ENCODE results near the gene CCDC141.

CCDC141 gene

DNA sequence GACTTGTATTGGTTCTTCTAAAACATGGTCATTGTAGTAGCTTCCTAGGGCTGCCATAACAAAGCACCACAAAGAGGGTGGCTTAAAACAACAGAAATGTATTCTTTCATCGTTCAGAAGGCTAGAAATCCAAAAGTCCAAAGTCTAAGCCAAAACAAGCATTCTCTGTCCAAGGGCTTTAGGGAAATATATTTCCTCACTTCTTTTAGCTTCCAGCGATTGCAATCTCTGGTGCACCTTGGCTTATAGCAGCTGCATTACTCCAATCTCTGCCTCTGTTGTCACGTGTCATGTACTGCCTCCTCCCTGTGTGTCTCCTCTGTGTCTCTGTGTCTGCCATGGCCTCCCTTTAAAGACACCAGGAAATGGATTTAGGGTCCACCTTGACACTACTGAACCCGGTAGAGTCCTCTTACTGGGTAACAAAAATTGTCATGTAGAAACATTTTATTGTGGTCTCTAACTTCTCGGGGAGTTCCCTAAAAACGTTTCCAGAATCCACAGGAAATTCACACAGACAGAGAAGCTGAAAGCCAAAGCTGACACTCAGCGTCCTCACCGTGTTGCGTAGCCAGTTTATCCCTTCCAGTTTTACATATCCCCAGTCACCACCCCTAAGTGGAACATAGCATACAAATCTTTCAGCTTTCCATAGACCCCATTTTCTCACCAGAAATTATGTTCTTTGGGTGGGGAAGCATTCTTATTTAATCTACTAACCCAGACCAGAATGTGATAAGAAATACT, 222.0 kb downstream of the CCDC141 start:
- no peak for DNase-seq (ENCODE audit: low read depth)

DNA sequence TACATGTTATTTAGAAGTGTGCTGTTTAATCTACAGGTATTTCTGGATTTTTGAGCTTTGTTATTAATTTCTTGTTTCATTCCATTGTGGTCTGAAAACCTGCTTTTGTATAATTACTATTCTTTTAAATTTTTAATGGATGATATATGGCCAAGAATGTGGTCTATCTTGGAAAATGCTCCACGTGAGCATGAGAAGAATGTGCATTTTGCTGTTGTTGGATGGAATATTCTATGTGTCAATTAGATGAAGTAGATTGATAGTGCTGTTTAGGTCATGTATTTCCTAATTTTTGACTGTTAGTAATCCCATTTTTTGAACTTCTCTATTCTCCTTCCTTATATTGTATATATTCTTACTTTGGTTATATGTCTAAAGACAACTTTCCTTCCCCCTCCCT, 222.8 kb downstream of the CCDC141 start:
- DNase-seq (ENCODE audit: low read depth), result no peak

DNA sequence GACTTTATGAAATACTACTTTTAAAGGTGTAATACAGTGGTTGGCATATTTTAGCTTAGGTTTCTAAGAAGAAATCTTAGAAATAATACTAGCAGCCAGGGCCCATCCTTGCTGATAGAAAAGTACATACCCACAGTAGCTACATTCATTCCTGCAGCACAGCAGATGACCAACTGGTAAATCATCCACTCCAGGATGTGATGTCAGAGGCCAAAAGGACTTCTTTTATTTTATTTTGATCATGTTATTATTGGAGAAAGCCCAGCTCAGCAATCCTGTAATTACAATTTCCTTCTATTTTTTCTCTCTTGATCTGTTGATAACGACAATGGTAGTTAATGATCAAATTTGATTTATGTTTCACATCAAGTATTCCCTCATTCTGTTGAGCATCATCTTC, 224.8 kb downstream of the CCDC141 start:
- no peak for DNase-seq (ENCODE audit: low read depth)

DNA sequence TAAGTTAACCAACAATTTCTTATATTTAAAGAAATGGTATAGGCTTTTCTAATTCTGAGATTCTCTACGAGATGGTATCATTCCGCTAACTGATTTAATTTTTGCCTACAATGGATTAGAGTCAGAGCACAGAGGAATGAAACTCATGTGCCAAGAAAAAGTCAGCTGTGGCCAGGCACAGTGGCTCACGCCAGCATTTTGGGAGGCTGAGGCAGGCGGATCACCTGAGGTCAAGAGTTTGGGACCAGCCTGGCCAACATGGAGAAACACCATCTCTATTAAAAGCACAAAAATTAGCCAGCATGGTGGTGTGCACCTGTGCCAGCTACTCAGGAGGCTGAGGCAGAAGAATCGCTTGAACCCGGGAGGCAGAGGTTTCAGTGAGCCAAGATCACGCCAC, 225.8 kb downstream of the CCDC141 start:
- no peak for DNase-seq (ENCODE audit: low read depth)

DNA sequence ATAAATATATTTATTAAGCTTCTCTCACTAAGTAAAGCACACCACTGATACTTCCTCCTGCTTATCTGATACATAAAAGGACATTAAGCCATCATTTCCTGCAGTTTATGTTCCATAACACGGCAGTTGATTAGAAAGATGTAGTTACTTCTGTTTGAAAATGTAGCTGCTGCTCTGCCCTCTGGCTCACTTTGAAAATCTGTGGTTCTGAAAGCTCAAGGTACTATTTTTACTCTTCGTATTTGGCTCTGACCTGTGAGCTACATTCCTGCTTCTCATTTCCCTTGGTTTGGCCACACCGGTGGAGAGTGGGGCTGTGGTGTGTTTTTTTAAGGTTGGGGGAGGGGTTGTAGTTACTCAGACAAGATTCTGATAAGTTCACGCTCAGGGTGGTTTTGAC, 229.9 kb downstream of the CCDC141 start:
- no peak for DNase-seq (ENCODE audit: low read depth)

DNA sequence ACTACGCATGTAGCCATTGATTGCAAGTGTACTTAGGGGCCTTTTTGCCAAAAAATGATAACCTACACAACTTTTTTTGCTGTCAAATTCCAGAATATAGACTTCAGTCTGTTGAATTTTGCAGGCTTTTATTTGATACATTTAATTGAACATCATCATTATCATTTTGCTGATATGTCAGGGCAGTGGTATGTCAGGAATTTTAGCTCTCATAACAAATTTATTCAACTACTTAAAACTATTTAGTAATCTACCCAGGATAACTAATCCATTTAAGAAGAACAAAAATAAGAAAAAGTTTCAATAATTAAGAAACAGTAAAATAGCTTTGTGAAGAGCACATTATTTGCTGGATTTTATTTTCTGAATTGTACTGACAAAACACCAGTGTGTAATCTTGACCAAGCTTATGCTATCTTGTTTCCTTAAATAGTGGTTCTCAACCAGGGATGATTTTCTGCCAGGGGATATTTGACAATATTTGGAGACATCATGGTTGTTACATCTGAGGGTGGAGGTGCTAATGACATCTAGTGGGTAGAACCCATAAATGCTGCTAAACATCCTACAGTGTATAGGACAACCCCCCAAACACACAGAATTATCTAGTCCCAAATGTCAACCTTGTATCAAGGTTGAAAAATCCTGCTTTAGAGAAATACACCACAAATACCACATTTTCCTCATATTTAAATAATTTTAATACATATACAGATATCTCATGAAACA, 230.6 kb downstream of the CCDC141 start:
- no peak for DNase-seq (ENCODE audit: low read depth)

DNA sequence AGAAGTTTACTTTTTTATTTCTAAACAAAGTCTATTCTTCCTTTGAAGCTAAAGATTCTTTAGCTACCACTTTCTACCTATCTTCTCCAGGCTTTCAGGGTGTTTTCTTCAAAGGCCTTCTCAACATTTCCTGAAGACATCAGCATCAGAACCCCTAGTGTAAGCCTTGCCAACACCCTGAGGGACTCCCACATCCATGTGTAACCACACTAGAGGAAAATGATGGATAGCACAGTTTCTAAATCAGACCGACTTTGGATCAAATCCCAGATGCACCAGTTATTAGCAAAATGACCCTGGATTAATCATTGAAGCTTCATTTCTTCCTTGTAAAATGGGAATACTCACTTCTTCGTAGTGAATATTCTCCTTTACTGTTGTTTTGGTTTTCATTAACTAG, 238.0 kb downstream of the CCDC141 start:
- no peak for DNase-seq (ENCODE audit: low read depth)

DNA sequence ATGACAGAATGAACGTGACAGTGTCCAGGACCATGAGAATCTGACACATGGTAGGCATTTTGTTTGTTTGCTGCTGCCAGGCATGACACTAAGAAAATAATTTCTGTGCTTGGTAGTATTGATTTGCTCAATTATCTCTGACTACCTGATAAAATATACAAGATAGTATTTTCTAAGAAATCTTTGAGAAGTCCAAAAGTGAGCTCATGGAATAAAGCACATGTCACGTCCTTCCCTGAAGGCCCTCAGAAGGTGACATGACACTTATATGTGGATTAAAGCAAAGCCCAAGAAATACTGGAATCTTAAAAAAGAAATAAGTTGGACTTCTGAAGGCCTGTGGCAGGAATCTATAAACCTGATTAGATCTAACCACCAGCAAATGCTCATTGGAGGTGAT, 238.9 kb downstream of the CCDC141 start:
- no peak for DNase-seq (ENCODE audit: low read depth)

DNA sequence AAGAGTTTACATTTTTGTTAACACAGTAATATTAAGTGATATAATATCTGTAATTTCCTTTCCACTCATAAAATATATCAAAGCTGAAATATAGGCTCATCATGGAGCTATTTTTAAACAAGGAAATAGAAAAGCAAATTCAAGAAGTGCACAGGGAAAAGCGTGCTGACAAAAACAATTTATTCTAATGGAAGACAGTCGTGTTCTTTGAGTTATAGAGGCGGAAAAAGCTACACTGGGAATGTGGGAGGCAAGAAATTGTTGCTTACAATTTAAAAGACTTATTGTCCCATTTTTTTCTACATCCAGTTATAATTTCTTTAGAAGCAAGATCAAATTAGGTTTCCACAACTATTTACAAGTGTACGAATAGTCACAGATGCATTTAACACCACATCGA, 239.5 kb downstream of the CCDC141 start:
- no peak for DNase-seq (ENCODE audit: low read depth)

DNA sequence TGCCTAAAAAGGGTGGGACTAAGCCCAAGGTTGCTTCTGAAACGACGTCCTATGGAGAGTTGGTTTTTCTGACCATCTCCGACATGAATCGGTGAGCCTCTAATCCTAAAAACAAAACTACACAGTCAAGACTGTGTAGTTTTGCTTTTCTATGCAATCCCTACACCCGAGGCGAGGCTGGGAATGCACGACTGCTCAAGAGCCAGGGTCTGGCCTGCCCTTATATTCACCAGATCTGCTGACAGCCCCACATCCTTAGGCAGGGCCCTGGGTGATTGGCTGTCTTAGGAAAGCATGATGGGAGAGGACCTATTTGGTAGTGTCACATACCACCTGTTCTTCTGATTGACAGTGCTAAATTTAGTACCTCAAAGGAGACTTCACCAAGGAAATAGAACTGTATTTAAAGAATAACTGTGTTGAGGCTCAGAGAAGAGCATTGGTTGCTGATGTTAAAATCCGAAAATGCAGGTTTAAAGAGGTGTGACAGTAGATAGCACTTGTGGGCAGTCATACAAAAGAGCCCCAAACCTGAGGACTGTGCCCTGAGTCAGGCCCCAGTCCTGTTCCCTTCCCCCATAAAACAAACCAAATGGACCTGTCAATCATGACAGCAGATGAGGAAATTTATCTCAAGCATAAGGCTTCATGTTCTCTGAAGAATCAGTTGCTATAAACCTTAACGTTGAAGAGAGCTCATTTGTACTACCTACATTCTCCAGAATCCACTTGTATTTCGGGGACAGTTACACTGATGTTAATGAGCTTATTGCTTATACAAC, 242.5 kb downstream of the CCDC141 start, which contains the start of gene TTN:
Gene TTN, minus strand, starts transcription at position 197 of the 782 bp plus-strand sequence. CDS start 2,781 bp downstream, outside the sequence.
- DNase-seq (ENCODE audit: low read depth), result no peak

DNA sequence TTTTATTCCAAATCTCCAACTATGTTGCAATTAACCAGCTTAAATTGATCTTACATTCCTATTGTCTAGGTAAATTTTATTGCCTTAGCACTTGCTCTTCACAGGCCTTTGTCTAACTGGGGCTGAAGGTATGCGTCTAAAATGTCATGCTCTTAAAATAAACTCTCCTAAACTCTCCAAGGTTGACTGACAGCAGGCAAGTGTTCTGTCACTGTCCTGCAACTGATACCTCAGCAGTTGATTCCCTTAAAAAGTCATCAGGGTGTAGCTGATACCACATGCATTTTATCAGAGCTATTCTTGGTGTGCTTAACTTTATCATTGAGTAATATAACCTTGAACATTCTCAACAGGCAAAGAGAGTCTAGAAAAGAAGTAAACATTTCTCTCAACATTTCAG, 243.4 kb downstream of the CCDC141 start:
- no peak for DNase-seq (ENCODE audit: low read depth)

DNA sequence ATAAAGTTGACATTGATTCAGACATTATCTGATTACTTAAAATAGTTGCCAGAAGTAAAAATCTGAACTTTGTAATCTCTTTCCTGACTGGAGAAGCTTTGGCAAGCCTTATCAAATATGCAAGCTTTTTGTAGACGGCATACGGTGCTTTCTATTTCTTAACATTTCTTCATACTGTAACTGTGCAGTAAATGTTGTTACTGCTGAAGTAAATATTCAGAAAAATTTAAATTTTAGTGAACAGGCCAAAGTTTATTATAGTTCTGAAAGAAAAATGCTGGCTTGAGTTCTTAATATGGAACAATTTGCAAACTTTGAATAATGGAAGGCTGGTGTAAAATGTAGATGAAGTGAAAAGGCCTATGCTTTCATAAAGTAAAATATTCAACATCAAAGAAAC, 244.5 kb downstream of the CCDC141 start:
- no peak for DNase-seq (ENCODE audit: low read depth)

DNA sequence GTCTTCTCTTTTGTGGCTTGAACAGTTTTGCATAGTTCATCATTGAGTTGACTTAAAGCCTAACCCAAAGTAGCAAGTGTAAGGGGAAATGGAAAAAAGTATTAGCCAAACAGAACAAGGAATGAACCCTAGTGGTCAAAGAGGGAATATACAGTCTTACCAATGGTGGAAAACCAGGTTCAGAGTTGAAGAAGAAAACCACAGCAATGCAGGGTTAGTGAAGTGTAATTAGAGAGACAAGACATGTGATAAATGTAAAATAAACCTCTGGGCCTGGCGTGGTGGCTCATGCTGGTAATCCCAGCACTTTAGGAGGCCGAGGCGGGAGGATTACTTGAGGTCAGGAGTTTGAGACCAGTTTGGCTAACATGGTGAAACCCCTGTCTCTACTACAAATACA, 245.1 kb downstream of the CCDC141 start:
- DNase-seq (ENCODE audit: low read depth), result no peak

DNA sequence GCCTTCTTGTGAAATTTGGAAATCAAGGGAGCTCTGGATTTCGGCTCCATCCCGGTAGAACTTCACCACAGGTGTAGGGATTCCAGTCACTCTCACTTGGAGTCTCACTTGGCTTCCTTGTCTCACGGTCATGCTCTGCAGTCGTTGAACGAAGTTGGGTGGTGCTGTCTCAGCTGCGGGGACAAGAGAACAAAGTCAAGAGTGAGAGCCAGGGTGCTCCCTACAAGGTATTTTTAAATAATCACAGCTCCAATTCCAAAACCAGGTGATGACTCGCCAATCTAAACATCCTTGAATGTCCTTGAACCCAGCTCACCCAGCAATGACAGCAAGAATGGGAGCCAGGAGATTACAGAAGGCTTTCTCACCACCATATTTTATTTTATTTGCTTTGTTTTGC, 249.4 kb downstream of the CCDC141 start:
- DNase-seq (ENCODE audit: low read depth), result no peak

DNA sequence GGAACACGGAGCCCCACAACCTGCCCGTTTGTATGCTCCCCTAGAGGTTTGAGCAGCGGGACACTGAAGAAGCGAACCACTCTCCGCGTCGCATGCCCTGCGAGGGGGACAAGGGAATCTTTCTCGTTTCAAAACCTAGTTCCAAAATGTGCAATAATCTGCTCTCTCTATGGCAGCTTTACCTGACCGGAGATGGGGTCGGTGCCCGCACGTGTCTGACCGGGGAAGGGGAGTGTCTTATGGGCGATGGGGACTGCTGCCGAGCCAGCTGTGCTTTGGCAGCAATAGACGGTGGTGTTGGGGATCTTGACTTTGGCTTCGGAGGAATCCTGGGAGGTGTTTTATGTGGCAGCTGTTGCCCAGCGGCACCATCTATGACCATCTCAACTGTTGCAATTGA, 250.6 kb downstream of the CCDC141 start:
- no peak for DNase-seq (ENCODE audit: low read depth)

DNA sequence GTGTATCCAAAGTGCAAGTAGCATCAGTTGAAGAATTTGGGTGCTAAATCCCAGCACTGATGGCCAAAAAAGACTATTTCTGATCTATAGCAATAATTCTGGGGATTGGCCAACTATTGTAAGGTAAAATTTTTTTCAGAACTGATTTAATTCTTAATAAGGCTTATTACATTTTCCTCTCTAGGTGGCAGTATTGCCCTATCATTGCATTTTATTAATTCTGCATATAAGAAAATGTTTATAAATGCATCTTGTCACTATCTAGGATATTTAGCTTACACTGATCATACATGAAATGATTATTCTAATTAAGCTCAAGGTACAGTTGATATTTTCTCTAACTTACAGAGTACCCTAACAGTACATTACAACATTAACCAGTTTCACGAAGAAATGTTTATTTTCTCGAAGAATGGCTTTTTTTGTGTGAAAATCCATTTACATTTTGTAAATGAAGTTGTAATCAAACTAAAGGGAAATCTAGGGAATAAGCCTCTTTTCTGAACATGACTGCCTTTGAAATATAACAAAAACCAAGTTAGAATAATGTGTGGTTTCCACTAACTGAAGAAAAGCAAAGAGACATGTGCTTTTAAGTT, 253.8 kb downstream of the CCDC141 start:
- DNase-seq (ENCODE audit: low read depth), result no peak

DNA sequence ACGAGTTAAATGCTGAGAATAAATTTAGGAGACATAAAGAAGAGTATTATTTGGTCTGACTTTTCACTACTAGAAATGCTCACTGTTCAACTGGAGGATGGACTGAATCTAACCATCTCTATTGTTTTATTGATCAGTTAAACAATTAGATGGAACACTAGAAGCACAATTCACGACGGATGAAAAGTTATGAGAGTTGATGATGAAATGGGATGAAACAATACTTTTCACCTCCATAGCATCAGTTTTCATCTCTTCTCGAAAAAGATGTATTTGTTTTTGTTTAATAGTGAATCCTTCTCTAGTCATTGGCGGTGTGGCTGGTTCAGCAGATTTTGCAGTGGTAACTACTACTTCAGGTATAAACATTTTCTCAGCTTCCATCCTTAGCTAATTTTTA, 262.0 kb downstream of the CCDC141 start:
- no peak for DNase-seq (ENCODE audit: low read depth)

DNA sequence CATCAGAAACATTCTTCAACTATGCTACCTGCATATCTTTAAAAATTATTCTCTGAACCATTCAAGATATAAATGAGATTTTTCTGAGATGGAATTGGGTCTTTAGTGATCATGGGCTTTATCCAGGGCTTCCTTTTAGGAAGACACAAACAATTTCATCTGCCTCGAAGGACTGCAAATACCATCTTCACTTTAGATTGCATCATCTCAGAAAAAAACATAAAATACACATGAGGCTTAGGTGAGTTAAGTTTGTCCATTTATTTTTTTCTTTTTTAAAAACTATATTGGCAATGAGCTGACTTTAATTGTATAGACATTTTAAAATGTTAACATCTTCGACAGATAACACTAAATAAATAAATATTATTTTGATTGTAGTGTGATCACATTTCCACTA, 262.8 kb downstream of the CCDC141 start:
- no peak for DNase-seq (ENCODE audit: low read depth)

DNA sequence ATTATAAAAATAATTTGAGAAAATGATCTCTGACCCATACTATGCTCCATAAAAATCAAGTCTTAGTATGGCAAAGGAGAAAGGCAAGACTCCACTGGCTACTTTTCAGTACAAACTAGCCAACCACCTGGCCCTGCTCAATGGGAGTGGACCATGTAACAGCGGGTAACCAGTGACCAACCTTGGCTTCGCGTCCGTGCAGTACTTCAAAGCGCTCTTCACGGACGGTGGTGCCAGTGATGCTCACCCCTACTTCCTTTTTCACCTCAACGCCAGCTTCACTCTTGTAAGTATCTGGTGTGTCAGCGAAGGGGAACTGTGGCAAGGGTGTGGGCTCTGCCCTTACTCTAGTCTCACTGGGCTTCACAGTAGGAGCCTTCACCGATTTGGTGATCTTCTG, 266.0 kb downstream of the CCDC141 start:
- DNase-seq (ENCODE audit: low read depth), result no peak

DNA sequence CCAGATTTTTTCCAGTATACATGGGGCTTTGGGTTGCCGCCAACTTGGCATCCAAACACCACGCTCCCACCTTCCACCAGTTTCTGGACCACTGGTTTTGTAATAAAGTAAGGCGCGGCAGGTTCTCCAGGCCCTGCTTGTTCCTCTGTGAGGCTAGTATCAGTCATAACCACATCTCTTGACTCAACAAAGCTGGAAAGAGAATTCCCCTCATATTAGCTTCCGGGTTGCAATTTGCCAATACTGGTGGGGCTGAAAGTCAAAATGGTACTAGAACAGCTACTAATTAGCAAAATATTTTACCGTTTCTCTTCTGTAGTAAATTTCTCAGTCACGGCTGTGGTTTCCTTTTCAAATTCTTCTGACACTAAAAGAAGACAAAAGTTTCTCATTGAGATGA, 267.7 kb downstream of the CCDC141 start:
- DNase-seq (ENCODE audit: low read depth), result no peak
